Epithelial cell of proximal tubule (primary cell): ENCODE measurements around the gene POU2F2. TPM values are rescaled to one million over a fixed set of nuclear protein-coding genes. Genes with fewer than 3 reads are reported as not detected.

Source experiments
- DNase-seq: peaks from one replicate; pipeline ENCODE4 v3.0.0-alpha.2; 2011; ENCODE audit warnings: low read depth
- H3K4me3 ChIP-seq: 2 replicates; pipeline ENCODE4 v1.5.1; 2011; ENCODE audit warnings: low read depth, mild to moderate bottlenecking, low read length
- CTCF ChIP-seq: conservative IDR thresholded peaks from 2 replicates; pipeline ENCODE4 v1.5.1; 2012; ENCODE audit warnings: low read depth, mild to moderate bottlenecking, low read length
- total RNA-seq: library from RNA; depleted of rRNA; stranded (reverse); fragments of >200 nt; gene quantifications from 2 replicates; pipeline ENCODE4 v1.2.3, GENCODE V29; 2015

Gene POU2F2
- total RNA-seq, 1 donor from 2014 or later: 0.46 TPM

GRCh38 chr19:42090672-42091071 is 41.6 kb downstream of the POU2F2 start:
- no peak overlapping the region for H3K4me3 ChIP-seq
- DNase-seq: no peak
- no peak for TF ChIP-seq CTCF

GRCh38 chr19:42089772-42090171 is 42.5 kb downstream of the POU2F2 start:
- no peak overlapping the region for H3K4me3 ChIP-seq
- DNase-seq: no peak
- TF ChIP-seq CTCF: no peak

GRCh38 chr19:42089191-42089750 is 43.0 kb downstream of the POU2F2 start:
- TF ChIP-seq CTCF: no peak
- H3K4me3 ChIP-seq: no peak overlapping the region
- no peak for DNase-seq

GRCh38 chr19:42088471-42089190 is 43.6 kb downstream of the POU2F2 start:
- DNase-seq: no peak
- no peak overlapping the region for H3K4me3 ChIP-seq
- no peak for TF ChIP-seq CTCF

- H3K4me3 ChIP-seq: no peak overlapping the region
- no peak for TF ChIP-seq CTCF
- DNase-seq: no peak
Observed at GRCh38 chr19:42086770-42087550, 45.3 kb downstream of the POU2F2 start.

- H3K4me3 ChIP-seq: no peak overlapping the region
- no peak for TF ChIP-seq CTCF
- no peak for DNase-seq
Observed at GRCh38 chr19:42086188-42086736, 46.0 kb downstream of the POU2F2 start.
